Measurements from ENCODE around the gene TCHH.

Gene TCHH

GRCh38 chr1:152061952-152062351 is 53.3 kb downstream of the TCHH start:
- DNase-seq: no peak

Data from activated CD4-positive, alpha-beta T cell treated with anti-CD3 and anti-CD28 coated beads, Interleukin-10, Interleukin-2, amounts not matched to agents 100 ng/mL and 50 ng/mL, durations not matched to agents 16 hours and 8 hours (primary cell).